K562 (cell line): Measurements from ENCODE around the gene CEP350. TPM values are rescaled to one million over a fixed set of nuclear protein-coding genes. Genes with fewer than 3 reads are reported as not detected.

ENCODE experiments used
- CBFA2T2 ChIP-seq: fragments of 450-650 bp; conservative IDR thresholded peaks from 2 replicates; pipeline ENCODE4 v1.6.1; 2017; ENCODE audit warnings: mild to moderate bottlenecking
- ERF ChIP-seq: fragments of 450-650 bp; formaldehyde crosslinking; IDR thresholded peaks from 2 replicates; pipeline ENCODE4 v1.4.0; 2020; ENCODE audit warnings: mild to moderate bottlenecking, mixed read lengths
- HNRNPK ChIP-seq: fragments of 200-400 bp; formaldehyde crosslinking; IDR thresholded peaks from one replicate; pipeline ENCODE4 v1.6.1; 2018; ENCODE audit warnings: mild to moderate bottlenecking, low read depth, low read length; ENCODE audit not compliant: poor library complexity, severe bottlenecking
- NR3C1 ChIP-seq: sonication (generic); formaldehyde crosslinking; IDR thresholded peaks from 2 replicates; pipeline ENCODE4 v1.8.1; 2022; ENCODE audit warnings: missing genetic modification reagents
- PHB ChIP-seq: fragments of 250-450 bp; sonication (Bioruptor Pico); IDR thresholded peaks from 2 replicates; pipeline ENCODE4 v1.5.0; 2021
- PHF20 ChIP-seq: fragments of 450-650 bp; IDR thresholded peaks from 2 replicates; pipeline ENCODE4 v1.6.1; 2018; ENCODE audit not compliant: partially characterized antibody
- PHF21A ChIP-seq: fragments of 450-650 bp; IDR thresholded peaks from 2 replicates; pipeline ENCODE4 v1.6.1; 2017; ENCODE audit warnings: low read depth, borderline replicate concordance
- RB1 ChIP-seq: fragments of 450-650 bp; IDR thresholded peaks from 2 replicates; pipeline ENCODE4 v1.6.1; 2017; ENCODE audit warnings: low read depth, mild to moderate bottlenecking
- SIN3B ChIP-seq: fragments of 450-650 bp; IDR thresholded peaks from 2 replicates; pipeline ENCODE4 v1.6.1; 2017; ENCODE audit warnings: low read depth, mild to moderate bottlenecking, moderate library complexity
- SOX6 ChIP-seq: fragments of 450-650 bp; IDR thresholded peaks from 2 replicates; pipeline ENCODE4 v1.6.1; 2014; ENCODE audit warnings: mild to moderate bottlenecking
- ZBTB17 ChIP-seq: fragments of 450-650 bp; formaldehyde crosslinking; IDR thresholded peaks from 2 replicates; pipeline ENCODE4 v1.4.0; 2020; ENCODE audit warnings: mild to moderate bottlenecking
- ZNF24 ChIP-seq: fragments of 450-650 bp; IDR thresholded peaks from 2 replicates; pipeline ENCODE4 v1.6.1; 2016
- ZNF41 ChIP-seq: fragments of 250-450 bp; sonication (Bioruptor Pico); conservative IDR thresholded peaks from 2 replicates; pipeline ENCODE4 v1.4.0; 2020; ENCODE audit warnings: mild to moderate bottlenecking
- ZNF668 ChIP-seq: fragments of 250-450 bp; sonication (Bioruptor Pico); IDR thresholded peaks from 2 replicates; pipeline ENCODE4 v1.8.0; 2022; ENCODE audit warnings: mild to moderate bottlenecking, inconsistent platforms
- ZNF75A ChIP-seq: fragments of 450-650 bp; formaldehyde crosslinking; IDR thresholded peaks from 2 replicates; pipeline ENCODE4 v1.4.0; 2020; ENCODE audit warnings: mild to moderate bottlenecking
- polyA plus RNA-seq, 8 experiments: library from polyadenylated mRNA; depleted of rRNA in 4 of 8; stranded (reverse) in 5 of 8; unstranded in 3 of 8; fragments of >200 nt; fragmentation: Nextera tagmentation in 2 of 8; fragmentation: Illumina TruSeq in 1 of 8; extraction: Ambion mirVana in 2 of 8; extraction: Trizol in 1 of 8; gene quantifications; 2 replicates each; pipeline versions ENCODE4 v1.2.1 to v1.2.3, GENCODE V29; 2011 to 2014; ENCODE audit warnings: inconsistent platforms in 1 of 8, missing spikeins in 1 of 8
- total RNA-seq, 7 experiments: library from RNA; depleted of rRNA in 6 of 7; stranded (reverse); fragments of >200 nt in 6 of 7; fragmentation: Illumina TruSeq in 2 of 7; extraction: Trizol in 2 of 7; gene quantifications; 2 replicates each; pipeline versions ENCODE4 v1.2.1 to v1.2.3, GENCODE V29; 2011 to 2021; ENCODE audit warnings: low replicate concordance in 1 of 7
- TF ChIP-seq, protein P1 (sequence below): fragments of 250-450 bp; sonication (Bioruptor Pico); IDR thresholded peaks from 2 replicates; pipeline ENCODE4 v1.5.0; 2020; ENCODE audit warnings: mild to moderate bottlenecking, borderline replicate concordance
- TF ChIP-seq, protein P2 (sequence below): fragments of 200-800 bp; sonication (Bioruptor generic); IDR thresholded peaks from 2 replicates; pipeline ENCODE4 v1.6.1; 2017; ENCODE audit warnings: missing genetic modification characterization, missing compliant biosample characterization
- TF ChIP-seq, protein P3 (sequence below): fragments of 200-800 bp; sonication (Bioruptor generic); IDR thresholded peaks from 2 replicates; pipeline ENCODE4 v1.6.1; 2016; ENCODE audit warnings: missing genetic modification characterization, missing compliant biosample characterization
- TF ChIP-seq, protein P4 (sequence below), 2 experiments: fragments of 250-450 bp in 1 of 2; fragments of 450-650 bp in 1 of 2; sonication (Bioruptor Pico) in 1 of 2; IDR thresholded peaks; 2 replicates each; pipeline versions ENCODE4 v1.6.1 to v1.8.0; 2016 to 2021; ENCODE audit warnings: mild to moderate bottlenecking in 2 of 2, moderate library complexity in 2 of 2, missing compliant biosample characterization in 1 of 2, missing genetic modification characterization in 1 of 2

The CEP350 gene
- total and polyA plus RNA-seq, 9 of the 15 experiments (the other 6 are each of a cell fraction or from before 2014, with no cell fraction given) = 8.3 to 64.3 (median 28.0) TPM

DNA sequence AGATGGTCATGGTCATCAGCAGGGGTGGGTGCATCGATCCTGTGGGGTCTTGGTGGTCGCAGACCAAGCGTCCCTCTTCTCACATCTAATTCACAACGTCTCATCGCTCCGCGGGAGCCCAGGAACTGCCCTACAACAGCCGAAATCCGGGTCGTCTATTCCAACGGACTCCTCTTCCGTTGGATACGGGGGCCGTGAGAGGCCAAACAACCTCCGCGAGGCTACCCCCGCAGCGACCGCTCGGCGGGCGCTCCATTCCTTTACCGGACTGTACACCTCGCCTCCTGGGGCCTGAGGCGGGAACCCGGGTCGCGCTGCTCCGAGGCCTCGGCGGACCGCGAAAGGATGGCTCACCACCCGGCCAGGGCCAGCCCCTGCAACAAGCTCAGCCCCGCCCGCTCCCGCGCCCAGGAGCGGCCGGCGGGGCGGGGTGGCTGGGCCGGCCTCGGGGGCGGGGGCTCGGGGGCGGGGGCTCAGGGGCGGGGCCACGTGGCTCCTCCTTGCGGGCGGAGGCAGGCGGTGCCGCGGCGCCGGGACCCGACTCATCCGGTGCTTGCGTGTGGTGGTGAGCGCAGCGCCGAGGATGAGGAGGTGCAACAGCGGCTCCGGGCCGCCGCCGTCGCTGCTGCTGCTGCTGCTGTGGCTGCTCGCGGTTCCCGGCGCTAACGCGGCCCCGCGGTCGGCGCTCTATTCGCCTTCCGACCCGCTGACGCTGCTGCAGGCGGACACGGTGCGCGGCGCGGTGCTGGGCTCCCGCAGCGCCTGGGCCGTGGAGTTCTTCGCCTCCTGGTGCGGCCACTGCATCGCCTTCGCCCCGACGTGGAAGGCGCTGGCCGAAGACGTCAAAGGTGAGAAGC, 199.9 kb downstream of the CEP350 start, which contains the start of gene QSOX1 (continued):
- TF ChIP-seq SOX6 (no peak), ZNF668 (CRISPR knock-in tag) (no peak), SIN3B (peak; percentile 50; the same call in 1 of the 2 replicates), PHF20 (peak; percentile 87), NR3C1 (CRISPR knock-in tag) (peak; percentile 88), ZBTB17 (CRISPR knock-in tag) (peak; percentile 41; the same call in 1 of the 2 replicates), ZNF24 (0 out of 2 replicates have a peak, but pooled peaks have one; percentile 5), RB1 (peak; percentile 76), HNRNPK (peak; percentile 26), PHB (no peak), PHF21A (peak; percentile 64; the same call in 1 of the 2 replicates), CBFA2T2 (peak; percentile 13; the same call in 1 of the 2 replicates), ZNF75A (CRISPR knock-in tag) (no peak), ZNF41 (CRISPR knock-in tag) (no peak), ERF (CRISPR knock-in tag) (peak; percentile 48; the same call in 1 of the 2 replicates)
- TF ChIP-seq, protein P1, sequence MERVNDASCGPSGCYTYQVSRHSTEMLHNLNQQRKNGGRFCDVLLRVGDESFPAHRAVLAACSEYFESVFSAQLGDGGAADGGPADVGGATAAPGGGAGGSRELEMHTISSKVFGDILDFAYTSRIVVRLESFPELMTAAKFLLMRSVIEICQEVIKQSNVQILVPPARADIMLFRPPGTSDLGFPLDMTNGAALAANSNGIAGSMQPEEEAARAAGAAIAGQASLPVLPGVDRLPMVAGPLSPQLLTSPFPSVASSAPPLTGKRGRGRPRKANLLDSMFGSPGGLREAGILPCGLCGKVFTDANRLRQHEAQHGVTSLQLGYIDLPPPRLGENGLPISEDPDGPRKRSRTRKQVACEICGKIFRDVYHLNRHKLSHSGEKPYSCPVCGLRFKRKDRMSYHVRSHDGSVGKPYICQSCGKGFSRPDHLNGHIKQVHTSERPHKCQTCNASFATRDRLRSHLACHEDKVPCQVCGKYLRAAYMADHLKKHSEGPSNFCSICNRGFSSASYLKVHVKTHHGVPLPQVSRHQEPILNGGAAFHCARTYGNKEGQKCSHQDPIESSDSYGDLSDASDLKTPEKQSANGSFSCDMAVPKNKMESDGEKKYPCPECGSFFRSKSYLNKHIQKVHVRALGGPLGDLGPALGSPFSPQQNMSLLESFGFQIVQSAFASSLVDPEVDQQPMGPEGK (CRISPR knock-in tag) = no peak
- TF ChIP-seq, protein P2, sequence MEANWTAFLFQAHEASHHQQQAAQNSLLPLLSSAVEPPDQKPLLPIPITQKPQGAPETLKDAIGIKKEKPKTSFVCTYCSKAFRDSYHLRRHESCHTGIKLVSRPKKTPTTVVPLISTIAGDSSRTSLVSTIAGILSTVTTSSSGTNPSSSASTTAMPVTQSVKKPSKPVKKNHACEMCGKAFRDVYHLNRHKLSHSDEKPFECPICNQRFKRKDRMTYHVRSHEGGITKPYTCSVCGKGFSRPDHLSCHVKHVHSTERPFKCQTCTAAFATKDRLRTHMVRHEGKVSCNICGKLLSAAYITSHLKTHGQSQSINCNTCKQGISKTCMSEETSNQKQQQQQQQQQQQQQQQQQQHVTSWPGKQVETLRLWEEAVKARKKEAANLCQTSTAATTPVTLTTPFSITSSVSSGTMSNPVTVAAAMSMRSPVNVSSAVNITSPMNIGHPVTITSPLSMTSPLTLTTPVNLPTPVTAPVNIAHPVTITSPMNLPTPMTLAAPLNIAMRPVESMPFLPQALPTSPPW (CRISPR knock-in tag) = peak; percentile 99
- TF ChIP-seq, protein P3, sequence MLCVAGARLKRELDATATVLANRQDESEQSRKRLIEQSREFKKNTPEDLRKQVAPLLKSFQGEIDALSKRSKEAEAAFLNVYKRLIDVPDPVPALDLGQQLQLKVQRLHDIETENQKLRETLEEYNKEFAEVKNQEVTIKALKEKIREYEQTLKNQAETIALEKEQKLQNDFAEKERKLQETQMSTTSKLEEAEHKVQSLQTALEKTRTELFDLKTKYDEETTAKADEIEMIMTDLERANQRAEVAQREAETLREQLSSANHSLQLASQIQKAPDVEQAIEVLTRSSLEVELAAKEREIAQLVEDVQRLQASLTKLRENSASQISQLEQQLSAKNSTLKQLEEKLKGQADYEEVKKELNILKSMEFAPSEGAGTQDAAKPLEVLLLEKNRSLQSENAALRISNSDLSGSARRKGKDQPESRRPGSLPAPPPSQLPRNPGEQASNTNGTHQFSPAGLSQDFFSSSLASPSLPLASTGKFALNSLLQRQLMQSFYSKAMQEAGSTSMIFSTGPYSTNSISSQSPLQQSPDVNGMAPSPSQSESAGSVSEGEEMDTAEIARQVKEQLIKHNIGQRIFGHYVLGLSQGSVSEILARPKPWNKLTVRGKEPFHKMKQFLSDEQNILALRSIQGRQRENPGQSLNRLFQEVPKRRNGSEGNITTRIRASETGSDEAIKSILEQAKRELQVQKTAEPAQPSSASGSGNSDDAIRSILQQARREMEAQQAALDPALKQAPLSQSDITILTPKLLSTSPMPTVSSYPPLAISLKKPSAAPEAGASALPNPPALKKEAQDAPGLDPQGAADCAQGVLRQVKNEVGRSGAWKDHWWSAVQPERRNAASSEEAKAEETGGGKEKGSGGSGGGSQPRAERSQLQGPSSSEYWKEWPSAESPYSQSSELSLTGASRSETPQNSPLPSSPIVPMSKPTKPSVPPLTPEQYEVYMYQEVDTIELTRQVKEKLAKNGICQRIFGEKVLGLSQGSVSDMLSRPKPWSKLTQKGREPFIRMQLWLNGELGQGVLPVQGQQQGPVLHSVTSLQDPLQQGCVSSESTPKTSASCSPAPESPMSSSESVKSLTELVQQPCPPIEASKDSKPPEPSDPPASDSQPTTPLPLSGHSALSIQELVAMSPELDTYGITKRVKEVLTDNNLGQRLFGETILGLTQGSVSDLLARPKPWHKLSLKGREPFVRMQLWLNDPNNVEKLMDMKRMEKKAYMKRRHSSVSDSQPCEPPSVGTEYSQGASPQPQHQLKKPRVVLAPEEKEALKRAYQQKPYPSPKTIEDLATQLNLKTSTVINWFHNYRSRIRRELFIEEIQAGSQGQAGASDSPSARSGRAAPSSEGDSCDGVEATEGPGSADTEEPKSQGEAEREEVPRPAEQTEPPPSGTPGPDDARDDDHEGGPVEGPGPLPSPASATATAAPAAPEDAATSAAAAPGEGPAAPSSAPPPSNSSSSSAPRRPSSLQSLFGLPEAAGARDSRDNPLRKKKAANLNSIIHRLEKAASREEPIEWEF (CRISPR knock-in tag) = no peak
- TF ChIP-seq, protein P4, sequence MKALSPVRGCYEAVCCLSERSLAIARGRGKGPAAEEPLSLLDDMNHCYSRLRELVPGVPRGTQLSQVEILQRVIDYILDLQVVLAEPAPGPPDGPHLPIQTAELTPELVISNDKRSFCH (CRISPR knock-in tag; IDR thresholded peaks at IDR 0.05) = no peak
- TF ChIP-seq, protein P4 (tag; IDR thresholded peaks at IDR 0.05) = peak; percentile 23; the same call in 1 of the 2 replicates
